Hematopoietic multipotent progenitor cell treated with erythropoietin and hydrocortisone succinate and interleukin-3 and kit ligand, for 17 days (in vitro differentiated cells): ENCODE measurements around the gene HECA.
A peak's percentile ranks its signal among the peaks of the same experiment; 100 is the strongest.
"Not testable (repeated sequence)": the region's sequence is repeated elsewhere in the genome, so short reads cannot be mapped to it uniquely, and the experiment has no call there.

Experiments used
- DNase-seq: peaks from one replicate; pipeline ENCODE4 v3.0.0-alpha.2; 2015; ENCODE audit warnings: low spot score

HECA gene

GRCh38 chr6:139134817-139135577, at the start of gene HECA:
Gene HECA (plus strand): TSS chr6:139135080. CDS start chr6:139135397, 317 bp downstream.
- peak; percentile 97 for DNase-seq

DNA sequence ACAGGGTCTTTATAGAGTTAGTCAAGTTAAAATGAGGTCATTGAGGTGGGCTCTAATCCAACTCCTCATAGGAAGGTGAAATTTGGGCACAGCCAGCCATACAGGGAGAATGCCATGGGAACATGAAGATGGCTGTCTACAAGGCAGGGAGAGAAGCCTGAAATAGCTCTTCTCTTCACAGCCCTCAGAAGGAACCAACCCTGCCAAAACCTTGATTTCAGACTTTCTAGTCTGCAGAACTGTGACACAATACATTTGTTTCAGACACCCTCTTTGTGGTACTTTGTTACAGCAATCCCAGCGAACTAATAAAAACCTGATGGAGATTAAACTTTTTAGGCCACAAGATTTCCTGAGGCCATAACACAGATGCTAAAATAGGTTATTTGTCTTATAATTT, 43.1 kb upstream of the HECA start:
- no peak for DNase-seq

- DNase-seq, result no peak
Measured at GRCh38 chr6:139099984-139100383, 34.9 kb upstream of the HECA start.

DNA sequence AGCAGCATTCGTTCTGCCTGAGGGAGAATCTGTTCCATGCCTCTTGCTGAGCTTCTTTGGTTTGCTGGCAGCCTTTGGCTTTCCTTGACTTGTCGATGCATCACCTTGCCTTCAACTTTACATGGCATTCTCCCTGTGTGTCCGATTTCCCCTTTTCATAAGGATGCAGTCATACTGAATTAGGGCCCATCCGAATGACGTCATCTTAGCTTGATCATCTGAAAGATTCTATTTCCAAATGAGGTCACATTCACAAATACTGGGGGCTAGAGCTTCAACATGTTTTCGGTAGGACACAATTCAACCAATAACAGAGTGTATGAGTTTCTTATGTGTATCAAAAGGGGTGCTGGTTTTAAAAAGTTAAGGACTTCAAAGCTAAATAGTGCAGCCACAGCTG, 27.8 kb upstream of the HECA start:
- DNase-seq, result no peak

DNA sequence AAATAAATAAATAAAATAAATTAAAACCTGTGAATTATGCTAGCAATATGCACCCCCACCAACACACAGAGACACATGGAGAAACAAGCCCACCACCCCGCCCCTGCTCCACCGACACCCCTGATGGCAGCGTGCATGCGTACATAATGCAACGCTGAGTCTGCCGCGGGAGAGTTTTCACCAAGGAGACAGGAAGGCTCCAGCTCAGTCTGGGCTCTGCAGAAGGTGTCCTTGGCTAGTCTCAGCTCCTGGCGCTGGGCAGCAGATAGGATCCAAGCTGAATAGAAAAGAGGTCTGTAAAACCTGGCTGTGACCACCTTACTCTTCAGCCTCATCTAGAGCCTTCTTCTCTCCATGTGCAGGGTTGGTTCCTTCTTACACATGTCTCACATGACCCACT, 26.5 kb upstream of the HECA start:
- no peak for DNase-seq

DNA sequence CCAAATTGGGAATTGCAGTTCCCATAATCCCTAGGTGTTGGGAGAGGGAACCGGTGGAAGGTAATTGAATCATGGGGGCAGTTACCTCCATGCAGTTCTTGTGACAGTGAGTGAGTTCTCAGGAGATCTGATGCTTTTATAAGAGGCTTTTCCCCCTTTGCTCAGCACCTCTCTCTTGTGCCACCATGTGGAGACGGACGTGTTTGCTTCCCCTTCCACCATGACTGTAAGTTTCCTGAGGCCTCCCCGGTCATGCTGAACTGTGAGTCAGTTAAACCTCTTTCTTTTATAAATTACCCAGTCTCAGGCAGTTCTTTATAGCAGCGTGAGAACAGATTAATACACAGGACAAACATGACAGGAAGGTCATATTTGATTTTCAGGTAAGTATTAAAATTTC, 25.3 kb upstream of the HECA start:
- no peak for DNase-seq

DNA sequence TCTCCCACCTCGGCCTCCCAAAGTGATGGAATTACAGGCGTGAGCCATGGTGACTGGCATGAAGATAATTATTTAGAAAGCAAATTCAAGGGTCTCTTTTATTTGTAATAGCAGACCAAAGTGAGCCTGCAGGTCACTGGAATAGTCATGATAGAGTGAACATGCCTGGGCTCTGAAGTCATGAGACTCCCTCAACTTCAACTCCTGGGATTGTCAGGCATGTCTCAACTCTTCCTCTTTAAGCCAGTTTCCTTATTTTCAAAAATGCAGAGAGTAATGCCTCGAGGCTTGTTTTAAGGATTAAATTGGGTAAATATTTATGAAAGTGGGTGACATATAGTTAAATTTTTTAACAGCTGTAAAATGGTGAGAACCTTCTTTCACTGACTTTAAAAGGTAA, 22.7 kb upstream of the HECA start:
- no peak for DNase-seq

GRCh38 chr6:139112561-139112960, 22.3 kb upstream of the HECA start:
- DNase-seq, result no peak

DNA sequence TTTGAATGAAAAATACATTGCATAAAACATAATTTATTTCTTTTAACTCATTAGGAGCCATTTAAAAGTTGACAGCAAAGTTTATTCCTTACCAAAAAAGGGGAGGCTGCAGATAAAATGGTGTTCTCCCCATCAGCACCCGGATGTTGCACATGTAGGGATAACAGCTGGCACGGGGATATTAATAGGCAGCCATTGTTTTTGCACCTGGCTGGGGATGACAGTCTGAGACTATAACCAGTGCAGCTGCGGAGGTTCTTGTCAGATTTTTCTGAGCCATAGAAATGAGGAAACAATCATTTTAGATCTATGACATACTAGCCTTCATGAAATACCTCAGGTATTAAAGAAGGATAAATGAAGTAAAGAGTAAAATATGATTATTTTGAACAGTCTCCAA, 20.1 kb upstream of the HECA start:
- DNase-seq, result no peak

- DNase-seq, result no peak
Measured at GRCh38 chr6:139115989-139116758, 18.7 kb upstream of the HECA start.

DNA sequence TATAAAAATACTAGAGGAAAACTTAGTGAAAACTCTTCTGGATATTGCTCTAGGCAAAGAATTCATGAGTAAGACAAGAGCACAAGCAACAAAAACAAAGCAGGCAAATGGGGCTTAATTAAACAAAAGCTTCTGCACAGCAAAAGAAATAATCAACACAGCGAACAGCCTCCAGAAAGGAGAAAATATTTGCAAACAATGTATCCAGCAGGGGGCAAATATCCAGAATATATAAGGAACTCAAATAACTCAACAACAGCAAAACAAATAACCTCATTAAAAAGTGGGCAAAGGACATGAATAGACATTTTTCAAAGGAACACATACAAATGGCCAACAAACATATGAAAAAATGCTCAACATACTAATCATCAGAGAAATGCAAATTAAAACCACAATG, 17.1 kb upstream of the HECA start:
- no peak for DNase-seq

- DNase-seq, result no peak
Measured at GRCh38 chr6:139119552-139119951, 15.3 kb upstream of the HECA start.

DNA sequence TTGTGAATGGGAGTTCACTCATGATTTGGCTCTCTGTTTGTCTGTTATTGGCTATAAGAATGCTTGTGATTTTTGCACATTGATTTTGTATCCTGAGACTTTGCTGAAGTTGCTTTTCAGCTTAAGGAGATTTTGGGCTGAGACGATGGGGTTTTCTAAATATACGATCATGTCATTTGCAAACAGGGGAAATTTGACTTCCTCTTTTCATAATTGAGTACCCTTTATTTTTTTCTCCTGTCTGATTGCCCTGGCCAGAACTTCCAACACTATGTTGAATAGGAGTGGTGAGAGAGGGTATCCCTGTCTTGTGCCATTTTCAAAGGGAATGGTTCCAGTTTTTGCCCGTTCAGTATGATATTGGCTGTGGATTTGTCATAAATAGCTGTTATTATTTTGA, 12.1 kb upstream of the HECA start:
- DNase-seq, result not testable (repeated sequence)

GRCh38 chr6:139124887-139125672, 9.8 kb upstream of the HECA start:
- peak; percentile 84 for DNase-seq

- no peak for DNase-seq
Measured at GRCh38 chr6:139126255-139126654, 8.6 kb upstream of the HECA start.

GRCh38 chr6:139126931-139127330, 7.9 kb upstream of the HECA start:
- DNase-seq, result no peak

- no peak for DNase-seq
Measured at GRCh38 chr6:139129284-139129683, 5.6 kb upstream of the HECA start.

GRCh38 chr6:139131736-139132280, 3.1 kb upstream of the HECA start:
- DNase-seq, result no peak

DNA sequence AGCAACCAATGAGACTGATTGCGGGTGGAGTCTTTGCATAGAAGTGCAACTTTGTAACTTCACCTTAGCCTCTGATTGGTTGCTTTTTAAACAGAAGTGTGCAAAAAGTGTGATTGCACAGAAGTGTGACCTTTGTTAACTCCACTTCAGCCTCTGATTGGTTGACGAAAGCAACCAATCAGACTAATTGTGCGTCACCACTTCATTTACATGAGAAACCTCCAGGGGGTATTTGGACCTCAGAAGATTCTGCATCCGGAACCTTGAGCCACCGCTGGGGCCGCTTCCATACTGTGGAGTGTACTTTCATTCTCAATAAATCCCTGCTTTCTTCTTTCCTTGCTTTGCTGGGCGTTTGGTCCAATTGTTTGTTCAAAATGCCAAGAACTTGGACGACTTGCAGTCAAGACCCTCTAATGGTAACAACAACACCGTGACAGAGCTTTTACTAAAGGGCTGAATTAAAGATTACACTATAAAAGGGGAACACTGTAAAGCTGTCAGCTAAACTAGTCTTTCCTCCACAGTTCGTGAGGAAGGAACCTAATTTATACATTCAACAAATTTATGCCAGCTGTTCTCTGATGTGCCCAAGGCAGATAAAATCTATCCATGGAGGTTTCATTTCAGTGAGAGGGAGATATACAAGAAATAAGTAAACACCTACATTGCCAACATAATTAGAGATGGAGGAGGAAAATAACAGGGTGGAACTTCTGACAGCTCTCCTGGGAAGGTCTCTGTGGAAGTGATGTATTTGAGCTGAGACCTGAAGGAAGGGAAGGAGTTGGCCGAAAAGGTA, 1.4 kb upstream of the HECA start:
- DNase-seq, result no peak

- no peak for DNase-seq
Measured at GRCh38 chr6:139134064-139134395, 850 bp upstream of the HECA start.
